H1 (cell line): ENCODE results near the gene F11R. TPM values are rescaled to one million over a fixed set of nuclear protein-coding genes. Genes with fewer than 3 reads are reported as not detected.
A peak's percentile ranks its signal among the peaks of the same experiment; 100 is the strongest.
"Not testable (repeated sequence)": the region's sequence is repeated elsewhere in the genome, so short reads cannot be mapped to it uniquely, and the experiment has no call there.

Experiments
- CTCF ChIA-PET: fragments of 300-600 bp; sonication (Branson Sonifier 250); formaldehyde crosslinking; loops from one replicate; lab custom pipeline; 2021; ENCODE audit not compliant: partially characterized antibody; lab: Charles Lee
- POLR2A ChIA-PET: fragments of 300-600 bp; sonication (Branson Sonifier 250); formaldehyde crosslinking; loops from one replicate; lab custom pipeline; 2021; ENCODE audit warnings: inconsistent platforms; ENCODE audit not compliant: partially characterized antibody; lab: Charles Lee
- DNase-seq, 2 experiments: peaks; one replicate each; pipeline versions ENCODE4 v3.0.0 to v3.0.0-alpha.2; 2010 to 2022; ENCODE audit warnings: low spot score in 2 of 2, low read depth in 1 of 2, mixed read lengths in 1 of 2
- FAIRE-seq: peaks from 2 replicates; lab custom pipeline; 2011; peaks lifted over from hg19 to GRCh38; lab: Jason Lieb, UNC
- H2AFZ ChIP-seq: 2 replicates; pipeline ENCODE4 v1.8.1; 2012; ENCODE audit warnings: low read length, inconsistent platforms
- H2AK5ac ChIP-seq: 2 replicates; pipeline ENCODE4 v1.6.1; 2013; ENCODE audit warnings: low read depth, low read length
- H2BK120ac ChIP-seq: replicated peaks from 2 replicates; pipeline ENCODE3; 2013; ENCODE audit warnings: low read depth, low read length, inconsistent platforms
- H2BK12ac ChIP-seq: 2 replicates; pipeline ENCODE4 v1.6.1; 2013; ENCODE audit warnings: low read depth, low read length
- H2BK15ac ChIP-seq: 2 replicates; pipeline ENCODE4 v1.6.1; 2013; ENCODE audit warnings: low read length
- H2BK20ac ChIP-seq: 2 replicates; pipeline ENCODE4 v1.6.1; 2013; ENCODE audit warnings: low read length
- H2BK5ac ChIP-seq: 2 replicates; pipeline ENCODE4 v1.6.1; 2013; ENCODE audit warnings: low read depth, low read length
- H3K14ac ChIP-seq: 2 replicates; pipeline ENCODE4 v1.6.1; 2013; ENCODE audit warnings: inconsistent platforms; ENCODE audit not compliant: insufficient read length
- H3K18ac ChIP-seq: 2 replicates; pipeline ENCODE4 v1.6.1; 2013; ENCODE audit warnings: low read length; ENCODE audit errors: extremely low read depth
- H3K23ac ChIP-seq: 2 replicates; pipeline ENCODE4 v1.6.1; 2013; ENCODE audit warnings: inconsistent platforms; ENCODE audit not compliant: insufficient read length
- H3K23me2 ChIP-seq: 2 replicates; pipeline ENCODE4 v1.6.1; 2013; ENCODE audit warnings: low read depth, low read length
- H3K27ac ChIP-seq: 2 replicates; pipeline ENCODE4 v1.6.1; 2011; ENCODE audit warnings: low read depth, low read length, inconsistent platforms
- H3K27me3 ChIP-seq, 4 experiments: replicated peaks in 1 of 4; 1 replicate in 1 of 4; 2 replicates in 3 of 4; pipeline versions ENCODE4 v1.6.1 to v1.8.1; 2011 to 2013; ENCODE audit warnings: low read length in 3 of 4, mild to moderate bottlenecking in 3 of 4, inconsistent platforms in 2 of 4, mixed read lengths in 2 of 4, moderate library complexity in 1 of 4; ENCODE audit not compliant: control insufficient read depth in 3 of 4, insufficient read depth in 3 of 4; ENCODE audit errors: extremely low read depth in 1 of 4
- H3K36me3 ChIP-seq, 4 experiments: 2 replicates each; pipeline versions ENCODE4 v1.6.1 to v1.8.1; 2011 to 2013; ENCODE audit warnings: mild to moderate bottlenecking in 4 of 4, low read length in 3 of 4, moderate library complexity in 2 of 4, control low read depth in 1 of 4, inconsistent platforms in 1 of 4; ENCODE audit not compliant: insufficient read depth in 4 of 4, control insufficient read depth in 2 of 4
- H3K4ac ChIP-seq: replicated peaks from 2 replicates; pipeline ENCODE3; 2013; ENCODE audit warnings: low read length, low read depth, mixed read lengths, inconsistent platforms; ENCODE audit not compliant: insufficient read length
- H3K4me1 ChIP-seq, 4 experiments: replicated peaks in 1 of 4; 1 replicate in 1 of 4; 2 replicates in 3 of 4; pipeline versions ENCODE4 v1.6.1 to v1.8.1; 2011 to 2013; ENCODE audit warnings: low read length in 3 of 4, inconsistent platforms in 2 of 4, mixed read lengths in 1 of 4; ENCODE audit not compliant: insufficient read depth in 4 of 4, control insufficient read depth in 3 of 4
- H3K4me2 ChIP-seq, 2 experiments: 2 replicates each; pipeline versions ENCODE4 v1.6.1 to v1.8.1; 2011 to 2013; ENCODE audit warnings: low read depth in 2 of 2, low read length in 2 of 2, control low read depth in 1 of 2, inconsistent platforms in 1 of 2, mild to moderate bottlenecking in 1 of 2; ENCODE audit not compliant: insufficient read depth in 1 of 2
- H3K4me3 ChIP-seq, 4 experiments: fragments of 200-600, 300-600 bp in 1 of 4; sonication (generic), shearing (Covaris generic), sonication (Bioruptor Twin) in 1 of 4; 2 replicates each; pipeline versions ENCODE4 v1.5.1 to v1.8.1; 2011 to 2016; ENCODE audit warnings: low read length in 4 of 4, low read depth in 3 of 4, control low read depth in 2 of 4, inconsistent platforms in 2 of 4, mild to moderate bottlenecking in 2 of 4, mixed read lengths in 1 of 4, moderate library complexity in 1 of 4; ENCODE audit not compliant: insufficient read depth in 2 of 4; ENCODE audit errors: extremely low read depth in 1 of 4
- H3K56ac ChIP-seq: replicated peaks from 2 replicates; pipeline ENCODE3; 2013; ENCODE audit warnings: low read depth, mild to moderate bottlenecking, mixed read lengths, low read length, inconsistent platforms; ENCODE audit not compliant: insufficient read length
- H3K79me1 ChIP-seq: 2 replicates; pipeline ENCODE4 v1.6.1; 2013; ENCODE audit warnings: low read depth, low read length, control low read depth
- H3K79me2 ChIP-seq, 2 experiments: 2 replicates each; pipeline versions ENCODE4 v1.6.1 to v1.8.1; 2012 to 2013; ENCODE audit warnings: low read length in 2 of 2, mild to moderate bottlenecking in 2 of 2, inconsistent platforms in 1 of 2; ENCODE audit not compliant: insufficient read depth in 2 of 2, control insufficient read depth in 1 of 2
- H3K9ac ChIP-seq, 4 experiments: replicated peaks in 1 of 4; 1 replicate in 1 of 4; 2 replicates in 3 of 4; pipeline versions ENCODE4 v1.6.1 to v1.8.1; 2011 to 2013; ENCODE audit warnings: low read depth in 3 of 4, low read length in 3 of 4, control low read depth in 2 of 4, mild to moderate bottlenecking in 2 of 4, moderate library complexity in 2 of 4, inconsistent platforms in 1 of 4; ENCODE audit errors: extremely low read depth in 1 of 4
- H3K9me3 ChIP-seq, 2 experiments: 2 replicates each; pipeline versions ENCODE4 v1.6.1 to v1.8.1; 2012 to 2013; ENCODE audit warnings: mild to moderate bottlenecking in 2 of 2, moderate library complexity in 2 of 2, control low read depth in 1 of 2, inconsistent platforms in 1 of 2, low read depth in 1 of 2, low read length in 1 of 2, mixed read lengths in 1 of 2; ENCODE audit not compliant: insufficient read depth in 2 of 2
- H4K20me1 ChIP-seq, 2 experiments: replicated peaks in 1 of 2; 2 replicates each; pipeline versions ENCODE3 to v1.8.1; 2011 to 2013; ENCODE audit warnings: inconsistent platforms in 2 of 2, low read length in 2 of 2, mild to moderate bottlenecking in 1 of 2; ENCODE audit not compliant: insufficient read depth in 2 of 2, control insufficient read depth in 1 of 2
- H4K5ac ChIP-seq: 2 replicates; pipeline ENCODE4 v1.6.1; 2013; ENCODE audit warnings: low read length, low read depth, mixed read lengths, inconsistent platforms; ENCODE audit not compliant: insufficient read length
- H4K8ac ChIP-seq: 2 replicates; pipeline ENCODE4 v1.8.0; 2013; ENCODE audit warnings: mild to moderate bottlenecking, moderate library complexity, low read length, inconsistent platforms; ENCODE audit not compliant: insufficient read depth; ENCODE audit errors: extremely low read depth
- H4K91ac ChIP-seq: replicated peaks from 2 replicates; pipeline ENCODE3; 2013; ENCODE audit warnings: low read length, mixed read lengths, inconsistent platforms; ENCODE audit not compliant: insufficient read length
- WGBS, 2 experiments: shearing (Covaris generic) in 1 of 2; methylation state at CpG; one replicate each; pipeline versions ENCODE4 v1.1.6 to v1.1.7; 2013 to 2015; ENCODE audit warnings: low lambda C conversion rate in 2 of 2, mixed read lengths in 2 of 2, inconsistent platforms in 1 of 2, low coverage in 1 of 2, missing lambda C conversion rate in 1 of 2; ENCODE audit not compliant: insufficient replicate concordance in 2 of 2, insufficient coverage in 1 of 2, insufficient read length in 1 of 2; ENCODE audit errors: extremely low coverage in 1 of 2, missing lambda C conversion rate in 1 of 2; 5-methylcytosine and 5-hydroxymethylcytosine counted together
- polyA plus RNA-seq, 7 experiments: library from polyadenylated mRNA; depleted of rRNA in 3 of 7; stranded (reverse) in 5 of 7; unstranded in 2 of 7; fragments of >200 nt in 5 of 7; fragments of 200-250 nt in 2 of 7; gene quantifications; 1 replicate in 5 of 7; 2 replicates in 1 of 7; 4 replicates in 1 of 7; pipeline versions ENCODE4 v1.2.1 to v1.2.3, GENCODE V29; 2011 to 2013; ENCODE audit warnings: missing spikeins in 2 of 7, mixed read lengths in 2 of 7
- total RNA-seq: library from RNA; stranded (reverse); fragmentation: NEBNext Ultra II Directional; extraction: Animal tissue kit (Norgen Biotek cat#: 25700); gene quantifications from 2 replicates; pipeline ENCODE4 v1.2.1, GENCODE V29; 2021

Gene F11R
- total and polyA plus RNA-seq, 2 of the 8 experiments (the other 6 are each of a cell fraction or from before 2014, with no cell fraction given) = 159 to 200 TPM

DNA sequence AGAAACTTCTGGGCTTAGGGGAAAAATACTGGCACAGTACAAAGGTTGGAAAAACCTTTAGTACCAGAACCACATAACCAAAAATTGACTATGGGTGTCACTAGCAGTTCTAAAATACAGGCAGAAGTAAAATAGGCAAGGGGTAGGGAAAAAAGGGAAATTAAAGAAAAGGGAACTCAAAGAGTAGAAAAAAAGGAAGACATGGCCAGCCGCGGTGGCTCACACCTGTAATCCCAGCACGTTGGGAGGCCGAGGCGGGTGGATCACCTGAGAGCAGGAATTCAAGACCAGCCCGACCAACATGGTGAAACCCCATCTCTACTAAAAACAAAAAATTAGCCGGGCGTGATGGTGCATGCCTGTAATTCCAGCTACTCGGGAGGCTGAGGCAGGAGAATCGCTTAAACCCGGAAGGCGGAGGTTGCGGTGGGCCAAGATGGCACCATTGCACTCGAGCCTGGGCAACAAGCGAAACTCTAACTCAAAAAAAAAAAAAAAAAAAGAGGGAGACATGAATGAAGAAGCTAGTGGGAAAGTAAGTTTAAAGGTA lies 1.8 kb downstream of the F11R start:
- not testable (repeated sequence) for H3K9me3 ChIP-seq, H3K56ac ChIP-seq, FAIRE-seq, H3K14ac ChIP-seq, H2BK20ac ChIP-seq, H3K27ac ChIP-seq, H2BK5ac ChIP-seq, H4K8ac ChIP-seq, H2BK120ac ChIP-seq, H3K23ac ChIP-seq, H2BK12ac ChIP-seq, H4K91ac ChIP-seq, H3K4ac ChIP-seq, H4K5ac ChIP-seq, H2AK5ac ChIP-seq, H3K79me1 ChIP-seq, H3K18ac ChIP-seq, H3K27me3 ChIP-seq, H3K36me3 ChIP-seq, H2AFZ ChIP-seq, H2BK15ac ChIP-seq, DNase-seq
- H3K4me3 ChIP-seq = peak overlapping the region; percentile 79 to 97 (median 95); a peak in 7 of 8 replicates
- ChIA-PET POLR2A (interaction anchor here (1.3 to 2.4 kb wide), 5 partner anchors 19 to 148 kb away, joined by 3 to 15 read pairs (median 11); partner anchors contain the start of genes TSTD1 and USF1), CTCF (interaction anchor here (1.1 to 2.2 kb wide), 3 partner anchors 29 to 78 kb away, joined by 4 to 12 read pairs (median 7); partner anchors contain the start of gene KLHDC9)
- WGBS, 2 experiments = 87% methylated on average over 15 of the region's 15 CpGs; no CpG with 5 or more reads in 1 of the 2 experiments
- H3K9ac ChIP-seq = peak overlapping the region in 1 of 4 experiments; percentile 80; a peak in 2 of 7 replicates
- H3K79me2 ChIP-seq = peaks cover 25 to 57% of the 10 kb centered on the region in 2 experiments
- H3K4me1 ChIP-seq = peaks cover 8 to 20% (median 14%) of the 10 kb centered on the region in 4 experiments
- H4K20me1 ChIP-seq = peaks cover 6 to 16% of the 10 kb centered on the region in 2 experiments
- peaks cover 11% of the 10 kb centered on the region for H3K23me2 ChIP-seq
- H3K4me2 ChIP-seq = peak overlapping the region; percentile 80 to 92
